PC-9 (cell line): ENCODE measurements around the gene RRAS. TPM values are rescaled to one million over a fixed set of nuclear protein-coding genes. Genes with fewer than 3 reads are reported as not detected.

Experiments
- BruUV-seq: library from RNA; stranded (reverse); fragments of 400-500 nt; replicated peaks from 2 replicates; lab custom pipeline; 2021; lab: Mats Ljungman, UMichigan
- CTCF ChIA-PET: fragments of 300-600 bp; sonication (Branson Sonifier 250); formaldehyde crosslinking; loops from one replicate; lab custom pipeline; 2022; ENCODE audit warnings: antibody characterized with exemption; lab: Charles Lee
- POLR2A ChIA-PET: fragments of 300-600 bp; sonication (Branson Sonifier 250); formaldehyde crosslinking; loops from one replicate; lab custom pipeline; 2022; ENCODE audit warnings: antibody characterized with exemption; ENCODE audit not compliant: unreplicated experiment; lab: Charles Lee
- DNase-seq, 2 experiments: peaks; one replicate each; pipeline versions ENCODE4 v3.0.0 to v3.0.0-alpha.2; 2015 to 2022; ENCODE audit warnings: mixed read lengths in 1 of 2
- H2AFZ ChIP-seq: fragments of 200-600 bp; sonication (generic); 2 replicates; pipeline ENCODE4 v1.8.1; 2017; ENCODE audit warnings: antibody characterized with exemption
- H3F3A ChIP-seq: fragments of 200-600 bp; sonication (generic); 2 replicates; pipeline ENCODE4 v1.8.1; 2017; ENCODE audit warnings: antibody characterized with exemption, mild to moderate bottlenecking, low read depth; ENCODE audit not compliant: insufficient read depth
- H3K27ac ChIP-seq: fragments of 200-600 bp; sonication (generic); 2 replicates; pipeline ENCODE4 v1.6.1; 2016; ENCODE audit warnings: mixed run types
- H3K27me3 ChIP-seq: fragments of 200-600 bp; sonication (generic); 2 replicates; pipeline ENCODE4 v1.6.1; 2016; ENCODE audit warnings: low read depth, mixed run types; ENCODE audit not compliant: insufficient read depth
- H3K36me3 ChIP-seq: fragments of 200-600 bp; sonication (generic); 2 replicates; pipeline ENCODE4 v1.6.1; 2016; ENCODE audit warnings: low read depth, mixed run types
- H3K4me1 ChIP-seq: fragments of 200-600 bp; sonication (generic); replicated peaks from 2 replicates; pipeline ENCODE4 v1.6.1; 2016; ENCODE audit warnings: mixed run types; ENCODE audit not compliant: insufficient read depth
- H3K4me2 ChIP-seq: fragments of 200-600 bp; sonication (generic); 2 replicates; pipeline ENCODE4 v1.6.1; 2017; ENCODE audit warnings: mixed run types
- H3K4me3 ChIP-seq: fragments of 200-600 bp; sonication (generic); 2 replicates; pipeline ENCODE4 v1.6.1; 2016; ENCODE audit warnings: mixed run types
- H3K79me2 ChIP-seq: fragments of 200-600 bp; sonication (generic); 2 replicates; pipeline ENCODE4 v1.6.1; 2017; ENCODE audit warnings: low read depth, mixed run types
- H3K9me2 ChIP-seq: fragments of 200-600 bp; sonication (generic); 2 replicates; pipeline ENCODE4 v1.8.1; 2017; ENCODE audit warnings: mild to moderate bottlenecking; ENCODE audit not compliant: insufficient read depth
- H3K9me3 ChIP-seq: fragments of 200-600 bp; sonication (generic); 2 replicates; pipeline ENCODE4 v1.8.1; 2016; ENCODE audit warnings: low read depth; ENCODE audit not compliant: insufficient read depth
- H4K20me1 ChIP-seq: fragments of 200-600 bp; sonication (generic); 2 replicates; pipeline ENCODE4 v1.8.1; 2017; ENCODE audit not compliant: insufficient read depth
- EZH2 ChIP-seq: fragments of 200-600 bp; sonication (generic); IDR thresholded peaks from 2 replicates; pipeline ENCODE4 v1.8.0; 2017; ENCODE audit warnings: antibody characterized with exemption, low read depth
- intact Hi-C: fragments of 100-400 bp; cut with micrococcal nuclease; formaldehyde crosslinking; loops from one replicate; pipeline ENCODE4 v1.10.0; 2022; ENCODE audit not compliant: unreplicated experiment
- total RNA-seq: library from RNA; stranded (reverse); gene quantifications from 2 replicates; pipeline ENCODE4 v1.2.3, GENCODE V29; 2021
- TF ChIP-seq, protein P1 (sequence below): fragments of 200-600 bp; sonication (generic); conservative IDR thresholded peaks from 2 replicates; pipeline ENCODE4 v1.6.1; 2017; ENCODE audit warnings: mixed run types, antibody characterized with exemption, mild to moderate bottlenecking, moderate library complexity

The RRAS gene
- total RNA-seq, 1 experiment from 2014 or later: 36.6 TPM

DNA sequence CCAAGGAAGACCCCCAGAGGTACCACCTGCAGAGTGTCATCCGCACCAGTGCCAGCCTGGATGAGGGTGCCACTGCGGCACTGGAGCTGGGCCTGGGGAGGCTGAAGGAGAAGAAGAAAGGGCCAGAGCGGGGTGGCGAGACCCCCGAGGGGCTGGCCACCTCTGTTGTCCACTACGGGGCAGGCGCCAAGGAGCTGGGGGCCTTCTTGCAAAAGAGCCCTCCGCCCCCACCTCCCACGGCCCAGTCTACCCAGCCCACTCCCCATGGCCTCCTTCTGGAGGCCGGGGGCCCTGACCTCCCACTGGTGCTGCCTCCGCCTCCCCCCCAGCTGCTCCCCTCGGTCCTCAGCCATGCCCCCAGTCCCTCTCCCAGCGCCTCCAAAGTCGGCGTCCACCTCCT, 43.5 kb downstream of the RRAS start:
- peaks cover 20% of the 10 kb centered on the region; the same call in 1 of the 2 replicates for H3F3A ChIP-seq
- H3K27ac ChIP-seq: no peak overlapping the region
- no peaks in the 10 kb centered on the region for H3K9me3 ChIP-seq
- H3K27me3 ChIP-seq: no peaks in the 10 kb centered on the region
- peaks cover 6% of the 10 kb centered on the region; the same call in 1 of the 2 replicates for H3K4me1 ChIP-seq
- peak in 1 of 2 experiments; percentile 1 for DNase-seq
- H4K20me1 ChIP-seq: peaks cover 35% of the 10 kb centered on the region
- CTCF ChIA-PET: no interaction called here
- POLR2A ChIA-PET: no interaction called here
- no peaks in the 10 kb centered on the region for H3K9me2 ChIP-seq
- H3K79me2 ChIP-seq: peaks cover 48% of the 10 kb centered on the region
- intact Hi-C loops: no loop called here
- H3K4me2 ChIP-seq: no peak overlapping the region
- TF ChIP-seq, protein P1, sequence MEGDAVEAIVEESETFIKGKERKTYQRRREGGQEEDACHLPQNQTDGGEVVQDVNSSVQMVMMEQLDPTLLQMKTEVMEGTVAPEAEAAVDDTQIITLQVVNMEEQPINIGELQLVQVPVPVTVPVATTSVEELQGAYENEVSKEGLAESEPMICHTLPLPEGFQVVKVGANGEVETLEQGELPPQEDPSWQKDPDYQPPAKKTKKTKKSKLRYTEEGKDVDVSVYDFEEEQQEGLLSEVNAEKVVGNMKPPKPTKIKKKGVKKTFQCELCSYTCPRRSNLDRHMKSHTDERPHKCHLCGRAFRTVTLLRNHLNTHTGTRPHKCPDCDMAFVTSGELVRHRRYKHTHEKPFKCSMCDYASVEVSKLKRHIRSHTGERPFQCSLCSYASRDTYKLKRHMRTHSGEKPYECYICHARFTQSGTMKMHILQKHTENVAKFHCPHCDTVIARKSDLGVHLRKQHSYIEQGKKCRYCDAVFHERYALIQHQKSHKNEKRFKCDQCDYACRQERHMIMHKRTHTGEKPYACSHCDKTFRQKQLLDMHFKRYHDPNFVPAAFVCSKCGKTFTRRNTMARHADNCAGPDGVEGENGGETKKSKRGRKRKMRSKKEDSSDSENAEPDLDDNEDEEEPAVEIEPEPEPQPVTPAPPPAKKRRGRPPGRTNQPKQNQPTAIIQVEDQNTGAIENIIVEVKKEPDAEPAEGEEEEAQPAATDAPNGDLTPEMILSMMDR: no peak
- TF ChIP-seq EZH2: no peak
- no peak overlapping the region for H2AFZ ChIP-seq
- H3K4me3 ChIP-seq: no peak overlapping the region
- BruUV-seq: no TSS peak
- H3K36me3 ChIP-seq: 0 out of 2 replicates have a peak, but pooled peaks cover 10% of the 10 kb centered on the region

DNA sequence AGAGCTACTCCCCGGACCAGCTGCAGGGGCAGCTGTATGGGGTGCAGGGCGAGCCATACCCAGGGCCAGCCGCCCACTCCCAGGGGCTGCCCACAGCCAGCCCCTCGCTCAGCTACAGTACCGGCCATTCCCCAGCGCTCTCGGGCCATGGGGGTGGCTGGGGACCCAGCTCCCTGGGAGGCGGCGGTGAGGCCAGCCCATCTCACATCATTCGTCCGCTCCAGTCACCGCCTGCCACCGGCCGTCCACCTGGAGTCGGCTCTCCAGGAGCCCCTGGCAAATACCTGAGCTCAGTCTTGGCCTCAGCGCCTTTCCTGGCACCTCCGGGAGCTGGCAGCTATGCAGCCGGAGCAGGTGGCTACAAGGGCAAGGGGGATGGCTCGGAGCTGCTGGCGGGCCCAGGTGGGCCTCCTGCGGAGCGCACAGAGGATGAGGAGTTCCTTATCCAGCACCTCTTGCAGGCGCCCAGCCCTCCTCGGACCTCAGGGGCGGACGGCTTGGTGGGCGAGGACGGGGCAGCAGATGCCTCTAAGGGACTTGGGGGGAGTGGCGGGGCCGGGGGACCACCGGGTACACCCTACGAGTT, 44.0 kb downstream of the RRAS start:
- BruUV-seq: no TSS peak
- peaks cover 35% of the 10 kb centered on the region for H4K20me1 ChIP-seq
- H3K27ac ChIP-seq: no peak overlapping the region
- 0 out of 2 replicates have a peak, but pooled peaks cover 10% of the 10 kb centered on the region for H3K36me3 ChIP-seq
- DNase-seq: peak in 1 of 2 experiments; percentile 1
- intact Hi-C loops: no loop called here
- H3K9me3 ChIP-seq: no peaks in the 10 kb centered on the region
- H3K4me2 ChIP-seq: no peak overlapping the region
- H2AFZ ChIP-seq: no peak overlapping the region
- H3F3A ChIP-seq: peaks cover 20% of the 10 kb centered on the region; the same call in 1 of the 2 replicates
- no peaks in the 10 kb centered on the region for H3K9me2 ChIP-seq
- TF ChIP-seq EZH2: no peak
- TF ChIP-seq, protein P1: no peak
- CTCF ChIA-PET: no interaction called here
- no peaks in the 10 kb centered on the region for H3K27me3 ChIP-seq
- POLR2A ChIA-PET: no interaction called here
- H3K4me1 ChIP-seq: peaks cover 6% of the 10 kb centered on the region; the same call in 1 of the 2 replicates
- peaks cover 48% of the 10 kb centered on the region for H3K79me2 ChIP-seq
- H3K4me3 ChIP-seq: no peak overlapping the region

DNA sequence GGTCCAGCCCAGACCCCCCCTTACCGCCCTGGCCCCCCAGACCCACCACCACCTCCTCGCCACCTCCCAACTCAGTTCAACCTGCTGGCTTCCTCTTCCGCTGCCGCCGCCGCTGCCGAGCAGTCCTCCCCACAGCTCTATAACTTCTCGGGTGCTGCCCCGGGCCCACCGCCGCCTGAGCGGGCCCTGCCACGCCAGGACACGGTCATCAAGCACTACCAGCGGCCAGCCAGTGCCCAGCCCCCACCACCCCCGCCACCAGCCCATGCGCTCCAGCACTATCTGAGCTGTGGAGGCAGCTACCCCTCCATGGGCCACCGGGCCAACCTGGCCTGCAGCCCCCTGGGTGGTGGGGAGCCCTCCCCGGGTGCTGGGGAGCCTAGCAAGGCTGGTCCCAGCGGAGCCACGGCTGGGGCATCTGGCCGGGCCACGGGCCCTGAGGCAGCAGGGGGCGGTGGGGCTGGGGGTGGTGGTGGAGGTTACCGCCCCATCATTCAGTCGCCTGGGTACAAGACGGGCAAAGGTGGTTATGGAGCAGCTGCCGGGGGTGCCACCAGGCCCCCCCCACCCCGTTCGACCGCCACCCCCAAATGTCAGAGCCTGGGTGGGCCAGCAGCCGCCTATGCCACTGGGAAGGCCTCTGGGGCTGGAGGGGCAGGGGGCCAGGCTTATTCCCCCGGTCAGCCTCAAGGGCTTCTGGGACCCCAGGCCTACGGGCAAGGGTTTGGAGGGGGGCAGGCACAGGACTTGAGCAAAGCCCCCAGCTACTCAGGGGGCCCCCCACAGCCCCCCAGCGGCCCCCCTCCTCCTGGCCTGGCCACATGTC, 44.7 kb downstream of the RRAS start:
- peak in 1 of 2 experiments; percentile 18 for DNase-seq
- TF ChIP-seq, protein P1: no peak
- TF ChIP-seq EZH2: no peak
- Histone ChIP-seq H3K9me3 (no peaks in the 10 kb centered on the region), H3K4me2 (no peak overlapping the region), H3K9me2 (no peaks in the 10 kb centered on the region), H3K4me1 (peaks cover 6% of the 10 kb centered on the region; the same call in 1 of the 2 replicates), H3K36me3 (0 out of 2 replicates have a peak, but pooled peaks cover 10% of the 10 kb centered on the region), H3K27me3 (no peaks in the 10 kb centered on the region), H3K27ac (no peak overlapping the region), H3K4me3 (no peak overlapping the region), H3F3A (peaks cover 26% of the 10 kb centered on the region; the same call in 1 of the 2 replicates), H2AFZ (no peak overlapping the region), H4K20me1 (peaks cover 35% of the 10 kb centered on the region), H3K79me2 (peaks cover 53% of the 10 kb centered on the region)
- intact Hi-C loops: no loop called here
- POLR2A ChIA-PET: no interaction called here
- no TSS peak for BruUV-seq
- CTCF ChIA-PET: no interaction called here
